ENCODE data around the gene STAM2.

GRCh38 chr2:152175368-152176112, at the start of gene STAM2:
- TF ChIP-seq CTCF (IDR thresholded peaks at IDR 0.05) (peak; percentile 92 to 99 (median 98)), POLR2A (IDR thresholded peaks at IDR 0.05) (peak; percentile 85 to 96 (median 94))

All from body of pancreas (tissue), 4 donors.